ENCODE data around the gene SMYD3. TPM values are rescaled to one million over a fixed set of nuclear protein-coding genes. Genes with fewer than 3 reads are reported as not detected.

SMYD3 gene
- total and polyA plus RNA-seq, 9 of the 15 experiments (the other 6 are each of a cell fraction or from before 2014, with no cell fraction given), result 128 to 440 (median 197) TPM

DNA sequence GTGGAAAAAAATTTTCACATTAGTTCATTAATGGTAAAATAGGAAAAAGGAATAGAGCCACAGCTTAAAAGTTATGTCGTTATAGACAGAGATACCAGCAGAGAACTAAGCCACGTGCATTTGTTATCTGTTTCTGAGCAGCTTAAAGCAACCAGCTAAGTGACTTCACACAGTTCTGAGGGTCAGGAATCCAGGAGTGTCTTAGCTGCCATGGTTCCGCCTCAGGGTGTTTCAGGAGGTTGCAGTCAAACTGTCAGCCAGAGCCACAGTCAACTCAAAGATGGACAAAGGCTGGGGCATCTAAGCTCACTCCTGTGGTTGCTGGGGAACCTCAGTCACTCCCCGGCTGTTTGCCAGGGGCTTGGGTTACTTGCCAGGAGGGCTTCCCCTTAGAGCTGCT lies 515.8 kb downstream of the SMYD3 start (continued):
- TF ChIP-seq ZBTB1 (CRISPR knock-in tag; IDR thresholded peaks at IDR 0.05; ENCODE audit: borderline replicate concordance, low read depth) (no peak), NCOA6 (IDR thresholded peaks at IDR 0.05) (no peak), NCOA2 (IDR thresholded peaks at IDR 0.05; ENCODE audit: partially characterized antibody in 2 of 2) (no peak), JUN (IDR thresholded peaks at IDR 0.05; ENCODE audit: borderline replicate concordance, low read depth, low read length) (no peak), JUN (CRISPR knock-in tag; IDR thresholded peaks at IDR 0.05; ENCODE audit: borderline replicate concordance) (no peak)
- TF ChIP-seq, protein P1, sequence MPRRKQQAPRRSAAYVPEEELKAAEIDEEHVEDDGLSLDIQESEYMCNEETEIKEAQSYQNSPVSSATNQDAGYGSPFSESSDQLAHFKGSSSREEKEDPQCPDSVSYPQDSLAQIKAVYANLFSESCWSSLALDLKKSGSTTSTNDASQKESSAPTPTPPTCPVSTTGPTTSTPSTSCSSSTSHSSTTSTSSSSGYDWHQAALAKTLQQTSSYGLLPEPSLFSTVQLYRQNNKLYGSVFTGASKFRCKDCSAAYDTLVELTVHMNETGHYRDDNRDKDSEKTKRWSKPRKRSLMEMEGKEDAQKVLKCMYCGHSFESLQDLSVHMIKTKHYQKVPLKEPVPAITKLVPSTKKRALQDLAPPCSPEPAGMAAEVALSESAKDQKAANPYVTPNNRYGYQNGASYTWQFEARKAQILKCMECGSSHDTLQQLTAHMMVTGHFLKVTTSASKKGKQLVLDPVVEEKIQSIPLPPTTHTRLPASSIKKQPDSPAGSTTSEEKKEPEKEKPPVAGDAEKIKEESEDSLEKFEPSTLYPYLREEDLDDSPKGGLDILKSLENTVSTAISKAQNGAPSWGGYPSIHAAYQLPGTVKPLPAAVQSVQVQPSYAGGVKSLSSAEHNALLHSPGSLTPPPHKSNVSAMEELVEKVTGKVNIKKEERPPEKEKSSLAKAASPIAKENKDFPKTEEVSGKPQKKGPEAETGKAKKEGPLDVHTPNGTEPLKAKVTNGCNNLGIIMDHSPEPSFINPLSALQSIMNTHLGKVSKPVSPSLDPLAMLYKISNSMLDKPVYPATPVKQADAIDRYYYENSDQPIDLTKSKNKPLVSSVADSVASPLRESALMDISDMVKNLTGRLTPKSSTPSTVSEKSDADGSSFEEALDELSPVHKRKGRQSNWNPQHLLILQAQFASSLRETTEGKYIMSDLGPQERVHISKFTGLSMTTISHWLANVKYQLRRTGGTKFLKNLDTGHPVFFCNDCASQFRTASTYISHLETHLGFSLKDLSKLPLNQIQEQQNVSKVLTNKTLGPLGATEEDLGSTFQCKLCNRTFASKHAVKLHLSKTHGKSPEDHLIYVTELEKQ (CRISPR knock-in tag; IDR thresholded peaks at IDR 0.05), result no peak

DNA sequence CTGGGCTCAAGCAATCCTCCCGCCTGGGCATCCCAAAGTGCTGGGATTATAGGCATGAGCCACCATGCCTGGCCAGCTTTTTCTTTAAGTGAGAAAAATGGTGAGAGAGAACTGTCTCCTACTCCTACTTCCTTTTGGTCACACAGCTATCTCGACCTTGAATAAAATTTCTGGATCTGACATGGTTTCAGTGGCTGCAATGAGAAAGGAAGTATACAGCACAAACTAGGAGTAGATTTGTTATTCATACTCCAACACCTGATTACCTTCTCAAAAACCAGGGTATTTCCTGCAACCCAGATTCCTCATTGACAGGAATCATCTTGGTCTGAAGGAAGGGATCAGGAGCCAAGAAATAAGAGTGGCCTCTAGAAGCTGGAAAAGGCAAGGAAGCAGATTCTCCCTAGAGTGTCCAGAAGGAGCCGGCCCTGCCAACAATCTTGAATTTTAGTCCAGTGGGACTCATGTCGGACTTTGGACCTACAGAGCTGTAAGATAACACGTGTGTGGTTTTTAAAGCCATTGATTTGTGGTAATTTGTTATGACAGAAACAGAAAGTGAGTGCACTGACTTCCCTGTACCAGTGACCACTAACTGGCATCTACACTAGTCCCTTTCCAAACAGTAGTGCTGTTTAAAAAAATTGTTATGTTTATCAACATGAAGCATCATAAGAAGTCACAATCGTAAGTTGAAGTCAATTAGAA lies 516.6 kb downstream of the SMYD3 start:
- ATAC-seq, result no peak
- Histone ChIP-seq H3K36me3 (ENCODE audit: control insufficient read depth, insufficient read depth, low read length) (peaks cover under 1% of the 10 kb centered on the region; the same call in 1 of the 3 replicates), H3K27me3 (ENCODE audit: control insufficient read depth in 2 of 2, insufficient read depth in 2 of 2, low read length in 2 of 2) (no peaks in the 10 kb centered on the region), H3K9ac (ENCODE audit: insufficient read depth in 1 of 2, low read depth in 2 of 2, low read length in 2 of 2) (no peak overlapping the region), H2AFZ (ENCODE audit: low read depth, low read length) (no peak overlapping the region), H3K4me2 (ENCODE audit: insufficient read depth, low read length) (no peak overlapping the region), H3K27ac (ENCODE audit: extremely low read depth, low read depth, low read length) (no peak overlapping the region), H3K4me3 (no peak overlapping the region), H3K4me1 (replicated peaks in 1 of 2; ENCODE audit: control insufficient read depth in 2 of 2, insufficient read depth in 2 of 2, low read length in 2 of 2) (peaks cover 4 to 30% of the 10 kb centered on the region in 2 experiments; a peak in 4 of 5 replicates), H3K9me3 (replicated peaks; ENCODE audit: control insufficient read depth, insufficient read depth, low read depth, low read length) (no peaks in the 10 kb centered on the region), H4K20me1 (replicated peaks; ENCODE audit: control insufficient read depth, insufficient read depth, low read length) (no peaks in the 10 kb centered on the region), H3K79me2 (ENCODE audit: control insufficient read depth, insufficient read depth, low read length) (peaks cover 45% of the 10 kb centered on the region), H3K9me1 (ENCODE audit: control insufficient read depth, insufficient read depth, low read length) (no peaks in the 10 kb centered on the region)
- intact Hi-C loops (cut with micrococcal nuclease) (no loop called here), in situ Hi-C loops (cut with MboI) (no loop called here)
- TF ChIP-seq ZNF444 (CRISPR knock-in tag; IDR thresholded peaks at IDR 0.05) (no peak), GABPB2 (CRISPR knock-in tag; conservative IDR thresholded peaks at IDR 0.05) (no peak), POLR2AphosphoS5 (IDR thresholded peaks at IDR 0.05; ENCODE audit: control insufficient read depth, insufficient read depth, low read depth, low read length) (no peak), NONO (IDR thresholded peaks at IDR 0.05; ENCODE audit: low read depth in 2 of 2, low read length in 1 of 2) (no peak)
- TF ChIP-seq, protein P2, sequence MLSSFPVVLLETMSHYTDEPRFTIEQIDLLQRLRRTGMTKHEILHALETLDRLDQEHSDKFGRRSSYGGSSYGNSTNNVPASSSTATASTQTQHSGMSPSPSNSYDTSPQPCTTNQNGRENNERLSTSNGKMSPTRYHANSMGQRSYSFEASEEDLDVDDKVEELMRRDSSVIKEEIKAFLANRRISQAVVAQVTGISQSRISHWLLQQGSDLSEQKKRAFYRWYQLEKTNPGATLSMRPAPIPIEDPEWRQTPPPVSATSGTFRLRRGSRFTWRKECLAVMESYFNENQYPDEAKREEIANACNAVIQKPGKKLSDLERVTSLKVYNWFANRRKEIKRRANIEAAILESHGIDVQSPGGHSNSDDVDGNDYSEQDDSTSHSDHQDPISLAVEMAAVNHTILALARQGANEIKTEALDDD (IDR thresholded peaks at IDR 0.05), result peak; percentile 67
- no peak for FAIRE-seq
- WGBS (ENCODE audit: insufficient coverage, low coverage, missing lambda C conversion rate), result 57% methylated on average over 6 of the region's 6 CpGs
- BruUV-seq (replicated peaks), result no TSS peak
- ChIA-PET POLR2A (no interaction called here), CTCF (ENCODE audit: low intra/inter-chr PET ratio) (no interaction called here)
- no peak for DNase-seq (ENCODE audit: extremely low read depth in 1 of 4, low spot score in 3 of 4)

Measured in K562 (cell line).